GF-D8 (cell line): Measurements from ENCODE around the gene CRIM1.
"Not testable (repeated sequence)": the region's sequence is repeated elsewhere in the genome, so short reads cannot be mapped to it uniquely, and the experiment has no call there.

ENCODE experiments used
- DNase-seq: peaks from one replicate; lab custom pipeline; 2025; lab: John Stamatoyannopoulos, UW

CRIM1 gene

DNA sequence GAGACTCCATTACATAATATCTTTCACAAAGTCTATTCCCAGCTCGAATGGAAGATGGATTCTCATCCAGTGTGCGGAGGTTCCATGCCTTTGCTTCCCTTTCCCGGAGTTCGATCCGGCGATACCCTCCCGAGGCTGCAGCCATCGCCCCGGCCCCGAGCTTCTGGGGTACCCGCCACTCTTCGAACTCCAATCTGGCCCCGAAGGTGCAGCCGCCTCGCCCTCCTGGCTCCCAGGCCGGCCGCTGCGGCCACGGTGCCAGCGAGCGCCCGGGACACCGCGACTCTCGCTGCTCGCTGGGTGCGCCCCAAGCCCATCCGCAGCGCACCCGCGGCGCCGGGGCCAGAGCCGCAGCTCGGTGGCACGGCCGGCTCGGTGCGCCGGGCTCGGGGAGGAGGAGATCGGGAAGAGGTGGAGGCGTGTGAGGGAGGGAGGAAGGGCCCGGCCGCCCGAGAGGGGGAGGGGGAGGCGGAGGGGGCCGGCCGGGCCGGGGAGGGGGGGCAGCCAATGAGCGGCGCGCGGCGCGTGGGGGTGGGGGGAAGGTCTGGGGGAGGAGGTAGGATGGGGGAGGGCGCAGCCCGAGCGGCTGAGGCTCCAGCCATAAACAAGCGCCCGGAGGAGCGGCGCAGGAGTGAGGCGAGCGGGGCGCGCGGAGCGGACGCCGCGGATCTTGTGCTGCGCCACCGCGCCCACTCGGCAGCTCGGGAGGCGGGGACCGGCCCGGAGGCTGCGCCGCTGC, at the start of gene CRIM1:
Gene CRIM1, plus strand, starts transcription at position 628 of the 739 bp plus-strand sequence. CDS start 515 bp downstream, outside the sequence.
- DNase-seq, result no peak

DNA sequence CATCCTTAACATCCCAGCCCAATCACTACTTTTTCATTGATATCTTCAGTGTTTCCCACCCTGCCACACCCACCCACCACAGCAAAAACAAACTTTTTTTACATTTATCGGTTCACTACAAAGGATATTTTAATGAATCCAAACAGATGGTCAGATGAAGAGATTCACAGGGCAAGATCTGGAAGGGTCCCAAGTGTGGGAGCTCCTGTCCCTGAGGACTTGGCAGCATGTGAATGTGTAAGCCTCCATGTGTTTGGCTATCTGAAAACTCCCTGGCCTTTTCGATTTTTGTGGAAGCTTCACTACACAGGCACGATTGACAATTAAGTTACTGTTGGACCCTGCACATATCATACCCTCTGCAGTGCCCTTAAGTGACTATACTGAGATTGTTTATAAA, 48.1 kb upstream of the CRIM1 start:
- no peak for DNase-seq

- not testable (repeated sequence) for DNase-seq
Observed at GRCh38 chr2:36310444-36310843, 45.1 kb upstream of the CRIM1 start.

- DNase-seq, result no peak
Observed at GRCh38 chr2:36318547-36318946, 37.0 kb upstream of the CRIM1 start.

DNA sequence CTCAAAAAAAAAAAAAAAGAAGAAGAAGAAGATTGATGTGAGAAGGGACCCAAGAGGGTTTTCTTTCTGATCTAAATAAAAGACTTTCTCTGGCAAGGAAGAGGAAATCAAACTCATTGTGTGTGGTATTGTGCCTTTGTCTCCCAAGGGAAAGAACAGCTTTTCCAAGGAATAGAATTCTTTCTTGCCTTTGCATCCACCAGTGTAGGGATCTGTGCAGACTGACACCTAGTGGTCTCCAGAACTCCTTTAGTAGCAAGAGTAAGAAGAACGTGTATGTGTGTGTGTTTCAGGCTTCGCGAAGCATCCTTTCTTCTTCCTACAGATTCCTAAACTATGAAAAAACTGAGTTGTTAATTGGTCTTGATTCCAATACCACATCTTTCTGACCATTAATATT, 33.5 kb upstream of the CRIM1 start:
- no peak for DNase-seq

DNA sequence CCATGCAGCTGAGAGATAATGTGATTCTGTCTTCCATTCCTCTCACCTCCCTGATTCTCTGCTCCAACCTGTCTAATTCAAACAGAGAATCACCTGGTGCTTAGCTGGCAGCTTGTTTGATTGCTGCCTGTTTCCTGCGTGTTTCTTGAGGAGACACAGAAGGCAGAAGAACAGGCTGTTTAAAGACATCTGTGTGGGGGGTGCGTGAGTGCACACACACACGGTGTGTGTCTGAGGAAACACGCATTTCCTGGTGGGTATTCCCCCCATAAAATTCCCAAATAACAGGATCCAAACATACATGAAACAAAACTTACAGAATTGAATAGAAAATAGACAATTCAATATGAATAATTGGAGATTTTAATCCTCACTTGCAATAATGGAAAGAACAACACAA, 29.3 kb upstream of the CRIM1 start:
- no peak for DNase-seq

DNA sequence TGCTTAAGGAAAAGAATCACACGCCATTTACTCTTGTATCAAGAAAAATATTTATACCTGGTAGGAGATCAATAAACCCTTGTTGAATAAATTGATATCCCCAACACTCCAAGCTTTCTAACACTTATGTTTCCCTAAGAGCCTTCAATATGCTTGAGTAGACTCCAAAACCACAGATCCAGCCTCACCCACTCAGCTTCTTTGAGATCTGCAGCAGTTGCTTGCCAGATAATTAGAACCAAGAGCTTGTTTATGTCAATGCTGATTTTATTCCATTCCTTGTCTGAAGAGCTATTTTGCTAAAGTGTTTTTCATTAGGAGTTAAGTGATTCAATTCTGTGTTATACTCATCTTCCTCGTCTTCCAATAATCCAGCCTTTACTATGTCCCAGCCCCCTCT, 26.3 kb upstream of the CRIM1 start:
- no peak for DNase-seq

DNA sequence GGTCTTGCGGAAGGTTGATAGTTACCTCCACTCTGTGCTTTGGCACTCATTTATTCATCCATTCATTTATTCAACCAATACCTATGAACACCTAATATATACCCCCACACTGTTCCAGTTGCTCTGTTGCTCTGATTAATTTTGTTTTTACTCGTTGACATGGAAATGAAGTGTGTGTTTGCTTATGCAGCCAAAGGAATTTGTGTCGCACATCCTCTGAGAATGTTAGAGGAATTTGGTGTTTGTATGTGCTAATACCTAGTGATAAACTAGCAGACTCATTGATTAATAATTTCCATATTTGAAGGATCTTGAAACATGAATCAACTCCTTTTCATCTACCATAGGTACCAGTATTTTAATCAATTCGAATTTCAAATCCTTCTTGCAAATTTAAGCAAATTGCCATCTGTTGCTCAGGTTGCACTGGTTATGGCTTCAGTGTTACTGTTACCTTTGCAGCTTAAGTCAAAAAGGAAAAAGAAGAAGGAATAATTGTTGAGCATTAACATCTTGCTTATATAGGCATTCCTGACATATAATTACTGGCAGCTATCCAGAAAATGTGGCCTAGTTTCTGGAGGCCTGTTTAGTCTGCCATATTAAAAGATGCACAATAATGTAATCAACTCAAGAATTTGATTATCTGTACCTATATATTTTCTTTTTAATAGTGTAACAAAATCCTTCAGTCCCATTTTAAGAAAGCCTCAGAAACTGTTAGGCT, 25.7 kb upstream of the CRIM1 start:
- DNase-seq, result no peak

DNA sequence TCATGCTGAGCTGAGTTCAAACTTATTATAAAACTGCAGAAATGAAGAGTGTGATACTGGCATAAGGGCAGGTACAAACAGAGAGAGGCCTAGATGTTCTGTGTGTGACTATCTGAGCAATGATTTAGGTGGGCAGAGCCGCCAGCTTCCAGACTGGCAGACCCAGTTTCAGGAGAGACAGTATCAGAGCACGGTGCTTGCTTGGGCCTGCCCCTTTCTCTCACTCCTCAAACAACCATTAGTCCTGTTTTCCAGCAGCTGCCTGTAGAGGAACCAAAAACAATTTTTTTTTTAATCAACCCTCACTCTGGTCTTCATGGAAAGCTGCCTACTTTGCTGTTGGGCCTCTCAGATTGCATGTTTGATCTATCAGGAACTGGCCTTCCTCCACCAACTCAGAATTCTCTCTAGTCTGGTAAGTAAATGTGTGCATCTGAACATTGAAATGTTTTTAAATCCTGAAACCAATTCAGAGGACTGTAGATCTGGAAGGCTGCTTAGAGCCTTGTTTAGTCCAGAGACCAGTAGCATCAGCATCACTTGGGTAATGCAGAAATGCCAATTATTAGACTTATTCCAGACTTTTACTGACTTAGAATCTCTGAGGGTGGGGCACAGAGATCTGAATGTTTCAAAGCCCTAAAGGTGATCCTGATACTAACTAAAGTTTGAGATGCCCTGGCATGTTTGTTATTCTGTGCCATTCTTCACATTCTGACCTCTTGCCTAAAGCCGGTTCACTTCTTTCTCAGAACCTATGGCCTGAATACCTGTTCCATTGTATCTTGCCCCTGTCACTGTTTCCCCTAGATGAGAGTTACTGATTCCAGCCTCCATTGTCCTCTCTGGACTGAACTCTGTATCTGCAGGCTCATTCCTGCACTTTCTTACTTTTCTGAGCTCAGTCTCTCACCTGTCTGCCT, 24.8 kb upstream of the CRIM1 start:
- DNase-seq, result no peak

GRCh38 chr2:36333350-36334012, 22.1 kb upstream of the CRIM1 start:
- DNase-seq, result no peak

GRCh38 chr2:36335597-36335996, 20.0 kb upstream of the CRIM1 start:
- DNase-seq, result no peak

DNA sequence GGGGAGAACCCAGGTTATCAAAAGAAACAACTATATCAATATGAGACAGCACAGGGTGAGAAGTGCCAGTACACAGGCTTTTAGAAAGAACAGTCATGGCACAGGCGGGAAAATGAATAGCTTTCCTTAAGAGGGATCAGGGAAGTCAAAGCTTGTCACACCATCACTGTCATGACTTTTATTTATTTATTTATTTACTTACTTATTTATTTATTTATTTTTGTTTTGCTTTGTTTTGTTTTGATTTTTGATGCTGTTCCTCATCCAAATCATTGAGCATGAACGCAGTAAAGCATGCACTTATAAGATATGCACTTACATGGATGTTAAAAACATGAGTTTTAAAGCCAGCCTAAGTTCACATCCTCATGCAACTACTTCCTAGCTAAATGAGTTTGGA, 19.3 kb upstream of the CRIM1 start:
- DNase-seq, result no peak

DNA sequence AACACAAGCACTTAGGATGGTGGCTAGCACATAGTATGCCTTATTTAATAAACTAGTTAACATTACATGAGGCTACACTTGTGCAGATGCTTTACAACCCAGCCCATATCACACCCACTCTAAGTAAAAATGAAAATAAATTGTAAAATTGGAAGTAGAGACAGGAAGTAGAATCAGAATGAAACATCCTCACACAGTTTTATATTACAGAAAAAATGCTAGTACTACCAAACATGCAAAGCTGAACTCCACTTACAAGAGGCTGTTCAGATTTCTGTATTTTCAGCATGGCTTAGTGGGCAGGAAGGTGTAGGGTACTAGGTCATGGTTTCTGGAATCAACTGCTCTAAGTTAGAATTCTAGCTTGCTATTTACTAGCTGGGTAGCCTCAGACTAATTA, 18.2 kb upstream of the CRIM1 start:
- DNase-seq, result no peak

GRCh38 chr2:36338124-36338826, 17.3 kb upstream of the CRIM1 start:
- DNase-seq, result no peak

- DNase-seq, result no peak
Observed at GRCh38 chr2:36338827-36339145, 16.8 kb upstream of the CRIM1 start.

DNA sequence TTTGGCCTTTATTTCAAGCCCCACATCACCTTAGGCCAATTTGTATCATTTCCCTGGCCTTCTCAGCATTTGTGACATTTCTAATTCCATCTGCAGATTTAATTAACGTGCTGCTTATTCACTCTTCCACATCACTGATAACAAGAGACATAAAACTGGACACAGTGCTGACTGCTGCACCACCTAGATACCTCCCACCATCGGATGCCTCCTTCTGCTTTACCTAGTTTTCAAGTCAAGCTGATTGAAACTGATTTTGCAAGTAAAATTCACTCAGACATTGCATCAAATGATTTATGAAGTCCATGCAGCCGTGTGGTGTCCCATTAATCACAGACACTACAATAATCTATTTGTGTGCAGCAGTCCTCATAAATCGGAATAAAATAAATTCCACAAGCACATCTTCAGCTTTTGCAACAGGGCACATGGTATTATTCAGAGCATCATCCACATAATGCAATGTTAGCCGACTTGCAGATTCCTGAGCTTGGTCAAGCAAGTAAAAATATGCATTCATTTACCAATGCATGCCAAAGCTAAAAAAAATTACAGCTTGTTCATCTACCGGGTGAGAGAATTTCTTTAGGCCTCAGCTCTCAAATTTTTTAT, 15.9 kb upstream of the CRIM1 start:
- no peak for DNase-seq

DNA sequence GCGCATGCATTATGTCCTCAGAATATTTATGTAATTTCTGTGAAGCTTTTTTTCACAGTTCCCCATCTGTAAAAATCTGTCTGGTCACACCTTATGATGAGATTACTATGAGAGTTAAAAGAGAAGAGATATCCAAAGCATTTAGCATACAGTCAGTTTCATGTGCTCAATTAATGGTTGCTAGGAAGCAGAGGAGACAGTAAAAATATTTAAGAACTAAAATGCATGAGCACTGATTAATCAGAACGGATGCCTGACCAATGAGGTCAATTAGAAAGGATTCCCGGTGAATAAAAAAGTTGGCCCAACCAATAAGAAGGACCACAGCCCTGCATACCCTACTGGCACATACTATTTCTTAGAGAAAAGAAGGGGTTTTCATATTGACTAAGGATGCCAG, 12.0 kb upstream of the CRIM1 start:
- DNase-seq, result no peak

- no peak for DNase-seq
Observed at GRCh38 chr2:36348721-36349120, 6.9 kb upstream of the CRIM1 start.

GRCh38 chr2:36351291-36351690, 4.3 kb upstream of the CRIM1 start:
- no peak for DNase-seq

GRCh38 chr2:36351736-36352349, 3.7 kb upstream of the CRIM1 start:
- DNase-seq, result no peak

DNA sequence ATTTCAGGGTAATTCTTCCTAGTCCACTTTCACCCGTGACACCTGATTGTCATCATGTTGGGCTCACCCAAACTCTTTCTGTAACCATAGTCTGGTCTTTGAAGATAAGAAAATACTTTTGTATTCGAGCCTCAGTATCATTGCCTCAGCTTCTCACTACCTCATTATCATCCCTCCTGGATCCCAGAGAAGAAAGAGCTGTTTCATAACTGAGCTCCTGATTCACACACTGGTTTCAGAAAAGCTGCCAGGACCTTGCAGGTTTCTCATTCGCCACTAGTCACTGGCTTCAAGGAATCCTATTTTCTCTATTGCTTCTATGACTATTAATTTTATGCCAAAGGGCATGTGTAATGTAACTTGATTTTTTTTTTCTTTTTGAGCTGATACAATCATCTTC, 2.9 kb upstream of the CRIM1 start:
- no peak for DNase-seq
